HuH-7 (cell line): ENCODE results near the gene CISD1.

ENCODE experiments used
- DNase-seq: peaks from one replicate; pipeline ENCODE4 v3.0.0; 2011; ENCODE audit warnings: low spot score

CISD1 gene

GRCh38 chr10:58266003-58266825 lies 2.7 kb upstream of the CISD1 start:
- no peak for DNase-seq

- no peak for DNase-seq
Observed at GRCh38 chr10:58266826-58267712, 1.9 kb upstream of the CISD1 start.

- peak; percentile 54 for DNase-seq
Observed at GRCh38 chr10:58267713-58268453, 1.1 kb upstream of the CISD1 start, which contains the start of gene IPMK. Gene IPMK (minus strand): TSS chr10:58267894. CDS start chr10:58267611, 283 bp downstream.

GRCh38 chr10:58268454-58268945 lies 462 bp upstream of the CISD1 start:
- no peak for DNase-seq

GRCh38 chr10:58269782-58270290 lies 874 bp downstream of the CISD1 start:
- no peak for DNase-seq

GRCh38 chr10:58275261-58275660 lies 6.3 kb downstream of the CISD1 start:
- no peak for DNase-seq

GRCh38 chr10:58275908-58276307 lies 6.9 kb downstream of the CISD1 start:
- no peak for DNase-seq

GRCh38 chr10:58278274-58278961 lies 9.5 kb downstream of the CISD1 start:
- DNase-seq = no peak

- DNase-seq = no peak
Observed at GRCh38 chr10:58278962-58279307, 10.0 kb downstream of the CISD1 start.

GRCh38 chr10:58280477-58280876 lies 11.5 kb downstream of the CISD1 start:
- DNase-seq = no peak

- no peak for DNase-seq
Observed at GRCh38 chr10:58281092-58281752, 12.3 kb downstream of the CISD1 start.

- no peak for DNase-seq
Observed at GRCh38 chr10:58282615-58283014, 13.7 kb downstream of the CISD1 start.

- no peak for DNase-seq
Observed at GRCh38 chr10:58291538-58292174, 22.7 kb downstream of the CISD1 start.

- DNase-seq = no peak
Observed at GRCh38 chr10:58293989-58294388, 25.0 kb downstream of the CISD1 start.

- DNase-seq = peak; percentile 32
Observed at GRCh38 chr10:58299580-58299979, 30.6 kb downstream of the CISD1 start.

GRCh38 chr10:58300676-58301075 lies 31.7 kb downstream of the CISD1 start:
- DNase-seq = no peak

- no peak for DNase-seq
Observed at GRCh38 chr10:58302254-58302653, 33.3 kb downstream of the CISD1 start.

GRCh38 chr10:58304099-58304633 lies 35.2 kb downstream of the CISD1 start:
- DNase-seq = no peak

GRCh38 chr10:58305821-58306220 lies 36.9 kb downstream of the CISD1 start:
- peak; percentile 22 for DNase-seq

GRCh38 chr10:58307676-58308075 lies 38.7 kb downstream of the CISD1 start:
- DNase-seq = no peak
